A673 (cell line): ENCODE data around the gene CCL7.

Experiments
- EZH2 ChIP-seq: fragments of 200-600 bp; sonication (generic); IDR thresholded peaks from 2 replicates; pipeline ENCODE4 v1.6.1; 2017; ENCODE audit warnings: borderline replicate concordance, low read depth, mild to moderate bottlenecking, mixed read lengths, antibody characterized with exemption, low read length; ENCODE audit not compliant: poor library complexity, severe bottlenecking
- TF ChIP-seq, protein P1 (sequence below): fragments of 300-800, 200-600 bp; sonication (generic); conservative IDR thresholded peaks from 2 replicates; pipeline ENCODE4 v1.5.1; 2017; ENCODE audit warnings: low read depth, mild to moderate bottlenecking, antibody characterized with exemption, low read length, moderate library complexity, mixed read lengths

DNA sequence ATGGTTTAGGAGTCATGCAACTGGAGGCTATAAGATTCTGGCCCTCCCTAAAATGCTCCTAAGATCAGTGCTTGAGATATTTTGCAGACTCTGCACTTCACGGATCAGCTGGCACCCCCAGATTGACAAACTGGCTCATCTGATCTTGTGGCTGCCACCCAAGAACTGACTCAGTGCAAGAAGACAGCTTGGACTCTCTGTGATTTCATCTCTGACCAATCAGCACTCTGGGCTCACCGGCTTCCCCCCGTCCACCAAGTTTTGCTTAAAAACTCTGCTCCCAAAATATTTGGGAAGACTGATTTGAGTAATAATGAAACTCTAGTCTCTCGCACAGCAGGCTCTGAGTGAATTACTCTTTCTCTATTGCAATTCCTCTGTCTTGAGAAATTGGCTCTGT, 41.2 kb upstream of the CCL7 start:
- TF ChIP-seq, protein P1, sequence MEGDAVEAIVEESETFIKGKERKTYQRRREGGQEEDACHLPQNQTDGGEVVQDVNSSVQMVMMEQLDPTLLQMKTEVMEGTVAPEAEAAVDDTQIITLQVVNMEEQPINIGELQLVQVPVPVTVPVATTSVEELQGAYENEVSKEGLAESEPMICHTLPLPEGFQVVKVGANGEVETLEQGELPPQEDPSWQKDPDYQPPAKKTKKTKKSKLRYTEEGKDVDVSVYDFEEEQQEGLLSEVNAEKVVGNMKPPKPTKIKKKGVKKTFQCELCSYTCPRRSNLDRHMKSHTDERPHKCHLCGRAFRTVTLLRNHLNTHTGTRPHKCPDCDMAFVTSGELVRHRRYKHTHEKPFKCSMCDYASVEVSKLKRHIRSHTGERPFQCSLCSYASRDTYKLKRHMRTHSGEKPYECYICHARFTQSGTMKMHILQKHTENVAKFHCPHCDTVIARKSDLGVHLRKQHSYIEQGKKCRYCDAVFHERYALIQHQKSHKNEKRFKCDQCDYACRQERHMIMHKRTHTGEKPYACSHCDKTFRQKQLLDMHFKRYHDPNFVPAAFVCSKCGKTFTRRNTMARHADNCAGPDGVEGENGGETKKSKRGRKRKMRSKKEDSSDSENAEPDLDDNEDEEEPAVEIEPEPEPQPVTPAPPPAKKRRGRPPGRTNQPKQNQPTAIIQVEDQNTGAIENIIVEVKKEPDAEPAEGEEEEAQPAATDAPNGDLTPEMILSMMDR: no peak
- no peak for TF ChIP-seq EZH2
